SK-N-SH (cell line): Measurements from ENCODE around the gene ANKRD50. TPM values are rescaled to one million over a fixed set of nuclear protein-coding genes. Genes with fewer than 3 reads are reported as not detected.

Source experiments
- CTCF ChIA-PET: fragments of 300-600, 350-600 bp; formaldehyde crosslinking; extraction: SDS; loops from one replicate; lab custom pipeline; 2021; lab: Yijun Ruan, JAX
- POLR2A ChIA-PET: fragments of 350-600 bp; sonication (Branson Sonifier 250); formaldehyde crosslinking; extraction: SDS; loops from one replicate; lab custom pipeline; 2020; ENCODE audit warnings: antibody characterized with exemption, inconsistent platforms; lab: Yijun Ruan, JAX
- DNase-seq: peaks from one replicate; pipeline ENCODE4 v3.0.0; 2012
- H2AFZ ChIP-seq: fragments of 200-600 bp; sonication (generic); 2 replicates; pipeline ENCODE4 v1.8.1; 2016; ENCODE audit warnings: antibody characterized with exemption, mild to moderate bottlenecking, low read depth
- H3F3A ChIP-seq: fragments of 200-600 bp; sonication (generic); replicated peaks from 2 replicates; pipeline ENCODE3; 2016; ENCODE audit warnings: antibody characterized with exemption, mild to moderate bottlenecking; ENCODE audit not compliant: insufficient read depth
- H3K27ac ChIP-seq, 2 experiments: fragments of 200-500 bp in 1 of 2; fragments of 200-600 bp in 1 of 2; sonication (Bioruptor generic) in 1 of 2; sonication (generic), shearing (Covaris generic) in 1 of 2; 2 replicates each; pipeline versions ENCODE4 v1.5.1 to v1.6.1; 2014 to 2016; ENCODE audit warnings: low read depth in 2 of 2, inconsistent platforms in 1 of 2, low read length in 1 of 2, mild to moderate bottlenecking in 1 of 2, mixed read lengths in 1 of 2
- H3K27me3 ChIP-seq: fragments of 200-600 bp; sonication (generic), shearing (Covaris generic); 2 replicates; pipeline ENCODE4 v1.6.1; 2016; ENCODE audit warnings: mixed run types; ENCODE audit not compliant: insufficient read depth
- H3K36me3 ChIP-seq, 2 experiments: fragments of 200-500 bp in 1 of 2; fragments of 200-600 bp in 1 of 2; sonication (Bioruptor generic) in 1 of 2; sonication (generic) in 1 of 2; replicated peaks in 1 of 2; 2 replicates each; pipeline versions ENCODE3 to v1.5.1; 2014 to 2016; ENCODE audit warnings: low read length in 1 of 2, mild to moderate bottlenecking in 1 of 2; ENCODE audit not compliant: insufficient read depth in 2 of 2, control insufficient read depth in 1 of 2
- H3K4me1 ChIP-seq, 2 experiments: fragments of 200-500 bp in 1 of 2; fragments of 200-600 bp in 1 of 2; sonication (Bioruptor generic) in 1 of 2; sonication (generic), shearing (Covaris generic) in 1 of 2; 2 replicates each; pipeline versions ENCODE4 v1.5.1 to v1.6.1; 2014 to 2016; ENCODE audit warnings: low read depth in 1 of 2, low read length in 1 of 2, mixed run types in 1 of 2; ENCODE audit not compliant: insufficient read depth in 2 of 2, control insufficient read depth in 1 of 2
- H3K4me2 ChIP-seq: fragments of 200-600 bp; sonication (generic), shearing (Covaris generic); 2 replicates; pipeline ENCODE4 v1.6.1; 2017; ENCODE audit warnings: mixed run types
- H3K4me3 ChIP-seq, 2 experiments: fragments of 200-500 bp in 1 of 2; fragments of 200-600 bp in 1 of 2; sonication (Bioruptor generic) in 1 of 2; sonication (generic), shearing (Covaris generic) in 1 of 2; 2 replicates each; pipeline versions ENCODE4 v1.5.1 to v1.8.1; 2014 to 2016; ENCODE audit warnings: low read depth in 2 of 2, inconsistent platforms in 1 of 2, low read length in 1 of 2, mild to moderate bottlenecking in 1 of 2, mixed read lengths in 1 of 2, moderate library complexity in 1 of 2
- H3K79me2 ChIP-seq: fragments of 200-600 bp; sonication (generic); 2 replicates; pipeline ENCODE4 v1.8.1; 2017; ENCODE audit warnings: mild to moderate bottlenecking; ENCODE audit not compliant: insufficient read depth
- H3K9ac ChIP-seq: fragments of 200-600 bp; sonication (generic); 2 replicates; pipeline ENCODE4 v1.6.1; 2017; ENCODE audit warnings: mixed run types
- H3K9me2 ChIP-seq: fragments of 200-600 bp; sonication (generic); 2 replicates; pipeline ENCODE4 v1.6.1; 2017; ENCODE audit warnings: mixed run types
- H3K9me3 ChIP-seq: fragments of 200-600 bp; sonication (generic); 2 replicates; pipeline ENCODE4 v1.6.1; 2017; ENCODE audit warnings: mixed run types, mild to moderate bottlenecking, moderate library complexity
- H4K20me1 ChIP-seq: fragments of 200-600 bp; sonication (generic); 2 replicates; pipeline ENCODE4 v1.6.1; 2017; ENCODE audit warnings: mild to moderate bottlenecking, mixed run types; ENCODE audit not compliant: insufficient read depth
- FOSL2 ChIP-seq: IDR thresholded peaks from 2 replicates; pipeline ENCODE4 v1.4.0; 2012; ENCODE audit warnings: low read depth, mild to moderate bottlenecking, moderate library complexity, borderline replicate concordance
- GABPA ChIP-seq: IDR thresholded peaks from 2 replicates; pipeline ENCODE4 v1.4.0; 2012; ENCODE audit warnings: low read depth, mild to moderate bottlenecking
- GATA2 ChIP-seq: sonication (generic); formaldehyde crosslinking; IDR thresholded peaks from 2 replicates; pipeline ENCODE4 v1.5.0; 2020; ENCODE audit warnings: mild to moderate bottlenecking, missing genetic modification reagents
- IRF3 ChIP-seq: fragments of 150-350 bp; IDR thresholded peaks from 2 replicates; pipeline ENCODE4 v1.6.1; 2016; ENCODE audit warnings: mild to moderate bottlenecking, low read depth, low read length
- MEF2A ChIP-seq: IDR thresholded peaks from 2 replicates; pipeline ENCODE4 v1.4.0; 2012; ENCODE audit warnings: low read depth, borderline replicate concordance
- NFIC ChIP-seq: IDR thresholded peaks from 2 replicates; pipeline ENCODE4 v1.4.0; 2012; ENCODE audit warnings: borderline replicate concordance
- NRF1 ChIP-seq: IDR thresholded peaks from 2 replicates; pipeline ENCODE4 v1.6.1; 2012; ENCODE audit warnings: low read depth, mild to moderate bottlenecking, low read length
- PBX3 ChIP-seq: IDR thresholded peaks from 2 replicates; pipeline ENCODE4; 2012
- POLR2AphosphoS5 ChIP-seq: IDR thresholded peaks from 2 replicates; pipeline ENCODE4 v1.6.1; 2012; ENCODE audit warnings: low read depth, low read length
- RFX5 ChIP-seq: IDR thresholded peaks from 2 replicates; pipeline ENCODE4 v1.6.1; 2012; ENCODE audit warnings: mild to moderate bottlenecking, improper control_type of control experiment, low read length
- RXRA ChIP-seq: IDR thresholded peaks from 2 replicates; pipeline ENCODE4 v1.4.0; 2012; ENCODE audit warnings: low read depth, mild to moderate bottlenecking, borderline replicate concordance
- SIN3A ChIP-seq: IDR thresholded peaks from 2 replicates; pipeline ENCODE4 v1.6.1; 2012; ENCODE audit warnings: low read depth, mild to moderate bottlenecking, low read length, moderate library complexity, borderline replicate concordance
- SMC3 ChIP-seq: IDR thresholded peaks from 2 replicates; pipeline ENCODE4 v1.6.1; 2012; ENCODE audit warnings: low read depth, low read length, improper control_type of control experiment
- TAF1 ChIP-seq: IDR thresholded peaks from 2 replicates; pipeline ENCODE4 v1.6.1; 2012; ENCODE audit warnings: low read depth, mild to moderate bottlenecking, low read length, moderate library complexity, borderline replicate concordance
- TEAD4 ChIP-seq: IDR thresholded peaks from 2 replicates; pipeline ENCODE4 v1.4.0; 2012; ENCODE audit warnings: mild to moderate bottlenecking, borderline replicate concordance; ENCODE audit not compliant: insufficient read depth
- YY1 ChIP-seq: IDR thresholded peaks from 2 replicates; pipeline ENCODE4 v1.4.0; 2012; ENCODE audit warnings: low read depth, mild to moderate bottlenecking
- WGBS: methylation state at CpG from one replicate; pipeline ENCODE4 v1.1.6; 2017; ENCODE audit warnings: low lambda C conversion rate; 5-methylcytosine and 5-hydroxymethylcytosine counted together
- polyA plus RNA-seq, 3 experiments: library from polyadenylated mRNA; depleted of rRNA; stranded (reverse); fragments of >200 nt; gene quantifications; 2 replicates each; pipeline ENCODE4 v1.2.3, GENCODE V29; 2012
- TF ChIP-seq, protein P1 (sequence below): IDR thresholded peaks from 2 replicates; pipeline ENCODE4 v1.6.1; 2012; ENCODE audit warnings: mild to moderate bottlenecking, low read depth, low read length, moderate library complexity
- TF ChIP-seq, protein P2 (sequence below): IDR thresholded peaks from 2 replicates; pipeline ENCODE4 v1.4.0; 2012; ENCODE audit warnings: low read depth, borderline replicate concordance

ANKRD50 gene
- polyA plus RNA-seq, 1 of the 3 experiments (the other 2 are of a cell fraction) = 13.5 TPM

GRCh38 chr4:124637321-124637720, 75.2 kb downstream of the ANKRD50 start:
- 98% methylated on average over 2 of the region's 2 CpGs for WGBS
- Histone ChIP-seq H3K4me3 (no peak overlapping the region), H3K79me2 (no peaks in the 10 kb centered on the region), H3K27ac (no peak overlapping the region), H3K9ac (no peak overlapping the region), H3K9me3 (no peaks in the 10 kb centered on the region), H3K27me3 (no peaks in the 10 kb centered on the region), H3K9me2 (no peaks in the 10 kb centered on the region), H4K20me1 (no peaks in the 10 kb centered on the region), H3F3A (peaks cover 30% of the 10 kb centered on the region), H3K4me1 (peaks cover 2 to 24% of the 10 kb centered on the region in 2 experiments; a peak in 3 of 4 replicates), H3K36me3 (peaks cover 0 to 8% of the 10 kb centered on the region in 2 experiments), H3K4me2 (no peak overlapping the region), H2AFZ (no peak overlapping the region)
- no peak for DNase-seq
- POLR2A ChIA-PET = no interaction called here
- CTCF ChIA-PET = no interaction called here
- no peak for TF ChIP-seq GABPA
- TF ChIP-seq SMC3 = no peak
- TF ChIP-seq GATA2 (CRISPR knock-in tag) = no peak
- no peak for TF ChIP-seq POLR2AphosphoS5
- TF ChIP-seq, protein P1, sequence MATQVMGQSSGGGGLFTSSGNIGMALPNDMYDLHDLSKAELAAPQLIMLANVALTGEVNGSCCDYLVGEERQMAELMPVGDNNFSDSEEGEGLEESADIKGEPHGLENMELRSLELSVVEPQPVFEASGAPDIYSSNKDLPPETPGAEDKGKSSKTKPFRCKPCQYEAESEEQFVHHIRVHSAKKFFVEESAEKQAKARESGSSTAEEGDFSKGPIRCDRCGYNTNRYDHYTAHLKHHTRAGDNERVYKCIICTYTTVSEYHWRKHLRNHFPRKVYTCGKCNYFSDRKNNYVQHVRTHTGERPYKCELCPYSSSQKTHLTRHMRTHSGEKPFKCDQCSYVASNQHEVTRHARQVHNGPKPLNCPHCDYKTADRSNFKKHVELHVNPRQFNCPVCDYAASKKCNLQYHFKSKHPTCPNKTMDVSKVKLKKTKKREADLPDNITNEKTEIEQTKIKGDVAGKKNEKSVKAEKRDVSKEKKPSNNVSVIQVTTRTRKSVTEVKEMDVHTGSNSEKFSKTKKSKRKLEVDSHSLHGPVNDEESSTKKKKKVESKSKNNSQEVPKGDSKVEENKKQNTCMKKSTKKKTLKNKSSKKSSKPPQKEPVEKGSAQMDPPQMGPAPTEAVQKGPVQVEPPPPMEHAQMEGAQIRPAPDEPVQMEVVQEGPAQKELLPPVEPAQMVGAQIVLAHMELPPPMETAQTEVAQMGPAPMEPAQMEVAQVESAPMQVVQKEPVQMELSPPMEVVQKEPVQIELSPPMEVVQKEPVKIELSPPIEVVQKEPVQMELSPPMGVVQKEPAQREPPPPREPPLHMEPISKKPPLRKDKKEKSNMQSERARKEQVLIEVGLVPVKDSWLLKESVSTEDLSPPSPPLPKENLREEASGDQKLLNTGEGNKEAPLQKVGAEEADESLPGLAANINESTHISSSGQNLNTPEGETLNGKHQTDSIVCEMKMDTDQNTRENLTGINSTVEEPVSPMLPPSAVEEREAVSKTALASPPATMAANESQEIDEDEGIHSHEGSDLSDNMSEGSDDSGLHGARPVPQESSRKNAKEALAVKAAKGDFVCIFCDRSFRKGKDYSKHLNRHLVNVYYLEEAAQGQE = no peak
- no peak for TF ChIP-seq NFIC
- TF ChIP-seq RXRA = no peak
- TF ChIP-seq RFX5 = no peak
- no peak for TF ChIP-seq SIN3A
- TF ChIP-seq TEAD4 = no peak
- no peak for TF ChIP-seq MEF2A
- TF ChIP-seq, protein P2, sequence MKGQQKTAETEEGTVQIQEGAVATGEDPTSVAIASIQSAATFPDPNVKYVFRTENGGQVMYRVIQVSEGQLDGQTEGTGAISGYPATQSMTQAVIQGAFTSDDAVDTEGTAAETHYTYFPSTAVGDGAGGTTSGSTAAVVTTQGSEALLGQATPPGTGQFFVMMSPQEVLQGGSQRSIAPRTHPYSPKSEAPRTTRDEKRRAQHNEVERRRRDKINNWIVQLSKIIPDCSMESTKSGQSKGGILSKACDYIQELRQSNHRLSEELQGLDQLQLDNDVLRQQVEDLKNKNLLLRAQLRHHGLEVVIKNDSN = no peak
- no peak for TF ChIP-seq YY1
- TF ChIP-seq FOSL2 = no peak
- no peak for TF ChIP-seq TAF1
- no peak for TF ChIP-seq NRF1
- TF ChIP-seq IRF3 = no peak
- TF ChIP-seq PBX3 = no peak
